Keratinocyte (primary cell): ENCODE measurements around the gene APOA4.

Experiments
- CTCF ChIP-seq, 3 experiments: IDR thresholded peaks in 1 of 3; conservative IDR thresholded peaks in 1 of 3; optimal IDR thresholded peaks in 1 of 3; 2 replicates in 2 of 3; 3 replicates in 1 of 3; pipeline versions ENCODE3 to v1.5.1; 2011; ENCODE audit warnings: low read length in 3 of 3, mild to moderate bottlenecking in 3 of 3, moderate library complexity in 2 of 3, control low read depth in 1 of 3, inconsistent platforms in 1 of 3; ENCODE audit not compliant: insufficient read depth in 2 of 3; ENCODE audit errors: extremely low read depth in 1 of 3
- EZH2 ChIP-seq: IDR thresholded peaks from one replicate; pipeline ENCODE4 v1.6.1; 2012; ENCODE audit warnings: inconsistent platforms, mild to moderate bottlenecking, low read length, moderate library complexity

GRCh38 chr11:116821050-116821918, 1.8 kb downstream of the APOA4 start:
- TF ChIP-seq CTCF (optimal IDR thresholded peaks at IDR 0.05 in 1 of 3, IDR thresholded peaks at IDR 0.05 in 1 of 3, conservative IDR thresholded peaks at IDR 0.05 in 1 of 3; ENCODE audit: extremely low read depth in 1 of 3, insufficient read depth in 2 of 3, low read length in 3 of 3) (no peak), EZH2 (no peak)
